Muscle layer of colon (tissue), 2 donors: ENCODE measurements around the gene CFAP99.

Experiments
- H3K27ac ChIP-seq: one replicate; pipeline ENCODE4 v1.7.0; 2013; ENCODE audit warnings: low read depth, mild to moderate bottlenecking, low read length, moderate library complexity
- H3K27me3 ChIP-seq, 2 donors: one replicate each; pipeline ENCODE4 v1.7.0; 2013; ENCODE audit warnings: low read length in 2 of 2, mild to moderate bottlenecking in 2 of 2; ENCODE audit not compliant: insufficient read depth in 2 of 2, control insufficient read depth in 1 of 2
- H3K36me3 ChIP-seq: one replicate; pipeline ENCODE4 v1.7.0; 2013; ENCODE audit warnings: mild to moderate bottlenecking, low read length; ENCODE audit not compliant: insufficient read depth
- H3K4me1 ChIP-seq: one replicate; pipeline ENCODE4 v1.7.0; 2013; ENCODE audit warnings: mild to moderate bottlenecking, low read length; ENCODE audit not compliant: insufficient read depth
- H3K4me3 ChIP-seq, 2 donors: one replicate each; pipeline ENCODE4 v1.7.0; 2013; ENCODE audit warnings: low read length in 2 of 2, low read depth in 1 of 2, mild to moderate bottlenecking in 1 of 2, moderate library complexity in 1 of 2
- H3K9ac ChIP-seq: one replicate; pipeline ENCODE4 v1.7.0; 2013; ENCODE audit warnings: low read length
- H3K9me3 ChIP-seq: one replicate; pipeline ENCODE4 v1.7.0; 2013; ENCODE audit warnings: mild to moderate bottlenecking, low read length
- donor health status: abdominal sarcoma.
- donor health status: Adenocarcinoma of cecum.

Gene CFAP99

DNA sequence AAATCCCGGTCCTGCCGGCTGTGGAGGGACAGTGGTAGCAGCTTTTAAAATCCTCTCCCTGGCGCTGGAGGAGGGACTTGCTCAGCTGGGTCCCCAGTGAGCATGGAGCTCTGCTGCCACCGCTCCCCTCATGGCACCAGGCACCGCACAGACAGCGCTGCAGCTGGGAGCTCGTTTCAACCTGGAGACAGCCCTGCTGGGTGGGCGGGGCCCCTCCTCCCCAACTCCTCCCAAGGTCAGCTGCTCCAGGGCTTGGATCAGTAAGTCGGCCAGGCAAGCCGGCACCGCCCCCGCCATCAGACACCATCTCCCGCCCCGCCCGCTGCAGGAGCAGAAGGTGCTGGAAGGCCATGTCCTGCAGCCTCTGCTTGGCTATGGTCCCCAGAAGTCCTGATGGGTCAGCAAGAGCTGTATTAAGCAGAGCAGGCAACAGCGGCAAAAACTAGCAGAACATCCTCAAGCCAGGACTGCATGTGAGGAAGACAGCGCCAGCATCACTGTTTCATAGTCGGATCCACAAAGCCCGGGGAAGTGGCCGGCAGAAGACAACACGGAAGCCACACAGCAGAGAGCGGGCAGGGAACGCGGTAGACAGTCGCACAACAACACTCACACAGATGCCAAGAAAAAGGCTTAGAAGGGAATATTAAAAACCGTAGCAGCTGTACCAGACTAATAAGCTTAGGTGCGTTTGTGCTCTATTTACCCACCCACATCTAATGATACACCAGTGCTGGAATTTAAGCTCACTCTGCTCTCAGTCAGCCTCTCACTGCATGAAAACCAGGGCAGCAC, 16.5 kb upstream of the CFAP99 start:
- H3K36me3 ChIP-seq, result no peaks in the 10 kb centered on the region
- H3K9me3 ChIP-seq, result no peaks in the 10 kb centered on the region
- peaks cover 7% of the 10 kb centered on the region for H3K4me1 ChIP-seq
- H3K27ac ChIP-seq, result no peak overlapping the region
- no peak overlapping the region for H3K9ac ChIP-seq
- no peaks in the 10 kb centered on the region for H3K27me3 ChIP-seq
- peak overlapping the region; percentile 21 to 55 for H3K4me3 ChIP-seq

DNA sequence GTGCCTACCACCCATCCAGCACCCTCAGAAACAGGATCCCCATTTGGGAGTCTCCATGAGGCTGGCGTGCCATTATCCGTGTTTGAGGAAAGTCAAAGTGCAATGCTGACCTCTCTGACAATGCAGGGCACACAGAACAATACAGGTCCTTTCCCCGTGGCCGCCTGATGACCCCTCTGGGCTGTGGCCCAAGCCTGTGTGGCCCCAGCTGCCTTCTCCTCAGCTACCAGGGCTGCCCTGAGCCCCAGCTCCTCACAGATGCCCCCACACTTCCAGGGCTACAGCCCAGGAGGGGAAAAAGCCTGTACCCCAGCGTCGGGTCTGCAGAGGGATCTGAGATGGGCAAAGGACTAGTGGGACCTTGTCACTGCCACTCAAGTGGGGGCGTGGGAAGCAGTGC, 15.8 kb upstream of the CFAP99 start:
- Histone ChIP-seq H3K9ac (no peak overlapping the region), H3K36me3 (no peaks in the 10 kb centered on the region), H3K27ac (no peak overlapping the region), H3K4me1 (peaks cover 7% of the 10 kb centered on the region), H3K4me3 (peak overlapping the region in 1 of 2 donors; percentile 55), H3K27me3 (no peaks in the 10 kb centered on the region), H3K9me3 (no peaks in the 10 kb centered on the region)

DNA sequence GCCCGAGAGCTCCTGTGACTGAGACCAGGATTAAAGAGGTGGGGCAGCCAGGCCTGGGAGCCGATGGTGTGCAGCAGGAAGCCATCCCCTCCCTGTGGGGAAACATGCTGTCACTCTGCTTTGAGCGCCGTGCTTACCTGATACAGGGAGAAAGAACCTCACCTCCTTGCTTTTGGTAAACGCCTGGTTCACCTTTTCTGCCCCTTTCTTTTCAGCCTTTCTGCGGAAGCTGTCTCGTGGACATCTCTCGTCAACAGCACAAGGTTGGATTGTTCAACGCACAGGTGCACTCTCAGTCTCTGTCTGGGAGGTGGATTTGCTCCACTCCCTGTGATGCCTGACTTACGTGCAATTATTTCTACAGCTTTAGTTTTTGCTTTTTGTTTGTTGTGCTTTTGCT, 12.3 kb upstream of the CFAP99 start:
- Histone ChIP-seq H3K4me3 (no peak overlapping the region), H3K4me1 (peaks cover 7% of the 10 kb centered on the region), H3K9ac (no peak overlapping the region), H3K36me3 (no peaks in the 10 kb centered on the region), H3K27ac (no peak overlapping the region), H3K27me3 (peaks cover 1 to 5% of the 10 kb centered on the region in 2 donors), H3K9me3 (no peaks in the 10 kb centered on the region)

DNA sequence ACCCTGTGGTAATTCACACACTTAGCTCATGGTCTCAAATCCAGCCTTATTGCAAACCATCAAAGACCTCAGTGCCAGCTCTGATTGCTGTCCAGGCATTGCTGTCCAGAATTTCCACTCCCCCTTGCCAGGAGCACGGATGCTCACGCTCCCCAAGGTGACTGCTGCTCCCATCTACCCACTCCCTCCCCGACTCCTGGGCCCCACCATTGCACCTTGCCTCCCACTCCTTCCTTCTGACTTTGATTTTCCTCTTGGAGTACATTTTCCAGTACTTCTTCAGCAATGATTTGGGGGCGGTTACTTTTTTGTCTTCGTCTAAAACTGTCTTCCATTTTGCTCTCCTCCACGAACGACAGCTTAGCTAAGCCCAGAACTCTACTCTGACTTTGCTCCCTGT, 11.8 kb upstream of the CFAP99 start:
- Histone ChIP-seq H3K27me3 (peaks cover 5 to 10% of the 10 kb centered on the region in 2 donors), H3K9ac (no peak overlapping the region), H3K4me1 (peaks cover 2% of the 10 kb centered on the region), H3K36me3 (no peaks in the 10 kb centered on the region), H3K9me3 (no peaks in the 10 kb centered on the region), H3K4me3 (no peak overlapping the region), H3K27ac (no peak overlapping the region)

DNA sequence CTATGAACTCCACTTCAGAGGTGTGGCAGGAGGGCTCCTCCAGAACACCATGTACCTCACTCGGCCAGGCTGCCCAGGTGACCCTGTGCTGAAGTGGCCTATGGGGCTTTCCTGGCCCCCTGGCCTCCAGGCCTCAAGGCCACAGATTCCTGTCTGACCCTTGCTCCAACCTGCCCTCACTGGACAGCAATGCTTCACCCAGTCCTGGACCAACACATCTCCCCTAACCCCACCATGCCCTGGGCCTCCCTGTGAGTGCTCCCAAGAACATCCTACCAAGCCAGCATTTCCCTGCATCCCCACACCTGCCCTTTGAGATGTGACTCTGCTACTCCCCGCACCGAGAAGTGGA, 10.8 kb upstream of the CFAP99 start:
- Histone ChIP-seq H3K4me1 (peaks cover 6% of the 10 kb centered on the region), H3K9me3 (no peaks in the 10 kb centered on the region), H3K4me3 (no peak overlapping the region), H3K36me3 (no peaks in the 10 kb centered on the region), H3K9ac (no peak overlapping the region), H3K27me3 (peaks cover 10 to 16% of the 10 kb centered on the region in 2 donors), H3K27ac (no peak overlapping the region)

DNA sequence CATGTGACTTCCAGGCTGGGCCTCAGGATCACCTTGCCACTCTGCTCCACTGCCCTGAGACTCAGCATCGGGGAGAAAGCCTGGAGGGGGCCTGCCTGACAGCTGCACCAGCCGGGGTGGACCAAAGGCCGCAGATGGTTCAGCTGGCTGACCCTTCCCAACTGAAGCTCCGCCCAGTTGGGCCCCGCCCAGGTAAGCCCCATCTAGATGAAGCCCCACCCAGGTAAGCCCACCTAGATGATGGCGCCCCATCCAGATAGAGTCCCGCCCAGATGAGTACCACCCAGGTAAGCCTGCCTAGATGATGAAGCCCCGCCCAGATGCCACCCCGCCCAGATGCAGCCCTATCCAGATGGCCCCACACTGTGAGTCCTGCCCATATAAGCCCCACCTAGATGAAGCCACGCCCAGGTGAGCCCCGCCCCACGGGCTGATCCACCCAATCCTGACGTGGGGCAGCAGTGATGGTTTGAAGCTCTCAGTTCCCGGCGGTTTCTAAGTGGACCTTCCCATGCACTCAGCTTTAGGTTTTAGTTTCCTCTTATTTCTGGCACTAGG, 10.3 kb upstream of the CFAP99 start:
- Histone ChIP-seq H3K4me1 (peaks cover 9% of the 10 kb centered on the region), H3K9me3 (no peaks in the 10 kb centered on the region), H3K27ac (no peak overlapping the region), H3K9ac (no peak overlapping the region), H3K4me3 (no peak overlapping the region), H3K36me3 (no peaks in the 10 kb centered on the region), H3K27me3 (peaks cover 10 to 16% of the 10 kb centered on the region in 2 donors)

DNA sequence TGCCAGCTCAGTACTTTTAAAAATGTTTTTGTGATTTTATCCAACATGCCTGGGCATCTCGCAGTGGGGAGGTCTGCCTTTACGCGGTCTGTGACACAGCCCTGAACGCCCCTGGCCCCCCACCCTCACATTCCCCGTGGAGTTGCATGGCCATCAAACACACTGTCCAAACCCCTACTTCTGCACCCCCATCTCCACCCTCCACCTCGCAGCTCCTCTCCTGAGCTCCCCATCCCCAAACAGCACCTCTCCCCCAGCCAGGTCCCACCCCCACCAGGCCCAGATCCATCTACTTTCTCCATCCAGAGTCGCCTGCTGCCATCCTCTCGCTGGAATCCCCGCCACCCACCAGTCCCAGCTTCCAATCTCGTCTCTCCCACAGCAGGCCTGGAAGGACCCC, 9.8 kb upstream of the CFAP99 start:
- Histone ChIP-seq H3K9me3 (no peaks in the 10 kb centered on the region), H3K4me1 (peaks cover 9% of the 10 kb centered on the region), H3K27me3 (peaks cover 10 to 17% of the 10 kb centered on the region in 2 donors), H3K36me3 (no peaks in the 10 kb centered on the region), H3K27ac (no peak overlapping the region), H3K4me3 (no peak overlapping the region), H3K9ac (no peak overlapping the region)

DNA sequence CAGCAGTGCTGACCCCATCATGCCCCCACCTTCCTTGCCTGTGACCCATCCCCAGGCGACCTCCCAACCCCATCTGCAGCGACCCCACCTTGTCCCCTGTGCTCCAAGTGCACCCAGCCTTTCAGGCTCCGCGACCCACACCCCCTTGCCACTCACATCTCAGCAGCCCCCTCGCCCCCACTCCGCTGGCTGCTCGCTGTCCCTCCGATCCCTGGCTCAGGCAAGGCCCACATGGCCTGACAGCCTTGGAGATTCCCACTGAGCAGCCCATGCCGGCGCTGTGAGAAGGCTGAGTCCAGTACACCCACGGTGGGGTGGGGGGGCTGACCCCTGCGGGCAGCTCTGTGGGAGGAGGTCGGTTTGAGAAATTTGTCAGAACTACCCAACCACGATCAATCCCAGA, 9.4 kb upstream of the CFAP99 start:
- H3K4me3 ChIP-seq, result no peak overlapping the region
- no peak overlapping the region for H3K9ac ChIP-seq
- H3K27ac ChIP-seq, result no peak overlapping the region
- peaks cover 11 to 21% of the 10 kb centered on the region in 2 donors for H3K27me3 ChIP-seq
- H3K9me3 ChIP-seq, result no peaks in the 10 kb centered on the region
- peaks cover 9% of the 10 kb centered on the region for H3K4me1 ChIP-seq
- no peaks in the 10 kb centered on the region for H3K36me3 ChIP-seq

DNA sequence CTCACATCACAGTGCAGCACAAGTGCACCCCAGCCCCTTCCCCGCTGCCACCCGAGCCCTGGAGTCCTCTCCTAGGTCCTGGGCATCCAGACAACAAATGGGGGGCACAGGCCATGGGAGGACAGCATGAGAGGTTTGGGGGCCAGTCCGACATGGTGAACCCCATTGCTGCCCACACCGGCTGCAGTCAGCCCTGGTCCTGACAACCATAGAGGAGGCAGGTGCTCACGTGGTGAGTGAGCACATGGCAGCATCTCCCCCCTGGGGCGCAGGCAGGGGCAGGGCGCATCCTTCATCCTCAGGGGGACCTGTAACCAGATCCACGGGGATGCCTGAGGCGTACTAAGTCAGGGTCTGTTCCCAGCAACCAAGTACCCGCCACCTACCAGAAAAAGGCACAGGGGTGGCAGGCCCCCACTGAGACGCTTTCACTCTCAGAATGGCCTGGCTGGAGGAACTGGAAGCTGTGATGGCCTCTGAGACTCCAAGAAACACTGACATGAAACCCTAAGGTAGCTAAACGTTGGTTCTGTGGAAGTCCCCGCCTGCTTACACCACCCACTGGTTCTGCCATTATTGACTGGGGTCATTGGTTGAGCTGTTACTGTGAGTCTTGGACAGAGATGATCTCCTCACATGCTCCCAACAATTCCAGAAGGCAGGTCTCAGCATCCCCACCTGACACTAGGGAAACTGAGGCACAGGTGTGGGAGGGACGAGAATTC, 6.8 kb upstream of the CFAP99 start:
- Histone ChIP-seq H3K4me3 (no peak overlapping the region), H3K9ac (no peak overlapping the region)

DNA sequence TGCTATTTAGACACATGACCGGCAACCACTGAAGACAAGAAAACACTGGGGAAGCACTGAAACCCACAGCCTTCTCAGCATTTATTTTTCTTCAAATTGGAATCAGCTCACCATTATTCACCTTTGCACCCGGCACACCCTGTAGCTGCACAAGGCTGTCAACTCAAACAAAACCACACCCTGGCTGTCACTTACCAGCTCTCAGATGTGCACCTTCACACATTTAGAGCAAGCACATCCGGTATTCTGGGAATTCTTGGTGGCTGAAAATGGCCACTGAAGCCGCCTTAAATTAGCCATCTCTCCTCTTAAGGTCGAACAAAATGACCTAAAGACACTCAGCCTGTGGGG, 6.2 kb upstream of the CFAP99 start:
- H3K9me3 ChIP-seq, result no peaks in the 10 kb centered on the region
- no peaks in the 10 kb centered on the region for H3K36me3 ChIP-seq
- no peak overlapping the region for H3K9ac ChIP-seq
- no peak overlapping the region for H3K27ac ChIP-seq
- H3K4me3 ChIP-seq, result no peak overlapping the region
- peaks cover 23 to 39% of the 10 kb centered on the region in 2 donors for H3K27me3 ChIP-seq
- peaks cover 10% of the 10 kb centered on the region for H3K4me1 ChIP-seq

More for the DNA sequence above, 6.8 kb upstream of the CFAP99 start:
- Histone ChIP-seq H3K27me3 (peaks cover 22 to 36% of the 10 kb centered on the region in 2 donors), H3K4me1 (peaks cover 9% of the 10 kb centered on the region), H3K36me3 (no peaks in the 10 kb centered on the region), H3K9me3 (no peaks in the 10 kb centered on the region), H3K27ac (no peak overlapping the region)

DNA sequence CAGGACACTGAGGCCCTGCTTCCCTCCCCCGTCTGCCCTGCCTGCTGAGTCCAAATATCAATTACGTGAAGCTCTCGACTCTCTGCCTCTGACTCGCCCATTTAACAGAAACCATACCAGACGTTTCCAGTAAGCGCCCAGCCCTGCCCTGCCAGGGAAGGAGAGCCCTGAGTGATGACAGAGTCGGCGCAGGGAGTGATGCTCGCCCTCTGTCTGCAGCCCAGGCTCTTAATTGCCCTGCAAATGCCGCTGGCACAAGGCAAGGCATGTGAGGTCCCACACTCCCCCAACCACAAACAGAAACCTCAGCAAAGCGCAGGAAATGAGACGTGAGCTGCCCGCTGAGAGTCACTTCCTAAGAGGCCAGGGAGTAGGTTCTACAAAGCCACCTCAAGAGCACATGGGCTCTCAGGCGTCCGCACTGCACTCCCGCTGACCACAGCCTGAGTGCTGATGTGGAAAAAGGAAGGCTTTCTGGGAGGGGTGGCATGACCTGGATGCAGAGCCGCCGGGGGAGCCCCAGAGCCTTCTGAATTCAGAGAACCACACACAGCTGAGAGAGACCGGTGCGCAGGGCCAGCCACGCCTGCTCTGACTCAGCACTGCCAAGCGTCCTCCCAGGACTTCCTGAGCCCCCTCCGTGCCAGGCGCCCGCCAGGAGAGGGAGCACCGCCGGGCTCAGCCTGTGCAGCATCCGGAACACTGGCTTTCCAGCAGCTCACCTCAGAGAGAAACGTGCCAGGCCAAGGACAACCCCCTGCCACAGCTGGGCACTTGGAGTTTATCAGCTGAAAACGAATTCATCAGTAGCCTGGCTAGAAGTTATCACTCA, 5.7 kb upstream of the CFAP99 start:
- no peaks in the 10 kb centered on the region for H3K9me3 ChIP-seq
- peaks cover 15% of the 10 kb centered on the region for H3K4me1 ChIP-seq
- no peaks in the 10 kb centered on the region for H3K36me3 ChIP-seq
- H3K9ac ChIP-seq, result no peak overlapping the region
- peaks cover 29 to 45% of the 10 kb centered on the region in 2 donors for H3K27me3 ChIP-seq
- H3K27ac ChIP-seq, result peak overlapping the region; percentile 17
- peak overlapping the region; percentile 3 to 28 for H3K4me3 ChIP-seq
